GM18517 (cell line): ENCODE measurements around the gene DMD.
"Not testable (repeated sequence)": the region's sequence is repeated elsewhere in the genome, so short reads cannot be mapped to it uniquely, and the experiment has no call there.

Experiments used
- ATAC-seq: cut with Tn5 transposase; IDR thresholded peaks from one replicate; pipeline ENCODE4 v1.9.1; 2021; ENCODE audit warnings: mild to moderate bottlenecking, moderate library complexity; ENCODE audit not compliant: unreplicated experiment

Gene DMD

DNA sequence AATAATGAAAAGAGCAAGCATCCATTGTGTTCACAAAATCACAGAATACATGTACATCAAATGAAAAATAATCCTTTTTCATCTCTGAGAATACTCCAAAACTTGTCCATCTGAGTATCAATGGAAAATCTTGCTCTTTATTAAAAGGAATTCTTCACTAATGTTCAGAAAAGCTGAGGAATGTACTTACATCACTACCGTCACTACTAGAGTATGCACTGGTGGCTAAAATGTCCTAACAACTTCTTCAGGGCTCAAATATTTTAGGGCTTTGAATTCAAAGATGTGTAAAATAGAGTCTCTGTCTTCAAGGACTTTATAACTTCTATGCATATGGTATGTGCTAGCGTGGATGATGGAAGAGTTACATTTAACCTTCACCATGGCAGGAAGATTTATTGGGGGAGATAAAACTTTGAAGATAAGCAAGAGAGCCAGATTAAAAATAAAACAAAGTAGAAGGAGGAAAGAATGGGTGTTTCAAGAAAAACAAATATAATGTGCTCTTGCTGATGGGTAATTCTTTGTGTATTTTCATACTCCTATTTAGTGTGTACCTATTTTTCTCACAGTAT is 55.1 kb downstream of the DMD start:
- ATAC-seq = no peak

DNA sequence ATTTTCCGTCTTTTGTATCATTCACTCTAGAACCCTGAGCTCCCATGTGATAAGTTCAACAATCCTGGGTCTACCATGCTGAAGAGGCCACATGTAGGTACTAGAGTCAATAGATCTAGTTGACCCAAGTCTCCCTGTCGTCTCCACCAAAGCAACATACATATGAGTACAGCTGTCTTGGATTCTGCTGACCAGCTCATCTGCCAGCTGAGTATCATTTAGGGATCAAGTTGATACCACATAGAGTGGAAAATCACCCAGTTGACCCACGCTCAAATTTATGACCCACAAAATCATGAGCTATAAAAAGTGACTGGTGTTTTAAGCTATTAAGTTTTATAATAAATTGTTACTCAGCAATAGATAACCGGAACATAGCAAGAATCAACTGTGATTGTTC is 61.8 kb downstream of the DMD start:
- no peak for ATAC-seq

DNA sequence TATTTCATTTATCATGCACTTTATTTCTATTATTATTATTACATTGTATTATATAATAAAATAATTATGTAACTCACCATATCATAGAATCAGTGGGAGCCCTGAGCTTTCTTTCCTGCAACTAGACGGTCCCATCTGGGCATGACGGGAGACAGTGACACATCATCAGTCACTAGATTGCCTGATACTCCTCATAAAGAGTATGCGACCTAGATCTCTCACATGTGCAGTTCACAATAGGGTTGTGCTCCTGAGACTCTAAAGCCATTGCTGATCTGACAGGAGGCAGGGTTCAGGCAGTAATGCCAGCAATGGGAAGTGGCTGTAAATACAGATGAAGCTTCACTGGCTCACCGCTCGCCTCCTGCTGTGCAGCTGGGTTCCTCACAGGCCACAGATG is 62.3 kb downstream of the DMD start:
- no peak for ATAC-seq

DNA sequence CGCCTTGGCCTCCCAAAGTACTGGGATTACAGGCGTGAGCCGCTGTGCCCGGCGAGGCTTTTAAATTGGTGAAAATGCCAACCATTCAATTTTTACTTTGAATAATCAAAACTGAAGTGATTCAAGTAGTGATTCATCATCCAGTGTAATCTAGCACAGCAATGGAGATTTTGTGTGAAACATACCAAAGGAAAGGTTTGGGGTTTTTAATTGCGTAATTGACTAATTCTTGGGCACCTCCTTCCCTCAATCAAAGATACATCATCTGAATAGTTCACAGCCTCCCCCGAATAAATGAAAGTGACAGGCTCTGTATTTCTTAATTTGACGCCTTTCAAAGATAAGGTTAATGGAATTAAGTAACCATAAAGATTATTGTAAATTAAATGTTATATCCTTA is 69.0 kb downstream of the DMD start:
- no peak for ATAC-seq

DNA sequence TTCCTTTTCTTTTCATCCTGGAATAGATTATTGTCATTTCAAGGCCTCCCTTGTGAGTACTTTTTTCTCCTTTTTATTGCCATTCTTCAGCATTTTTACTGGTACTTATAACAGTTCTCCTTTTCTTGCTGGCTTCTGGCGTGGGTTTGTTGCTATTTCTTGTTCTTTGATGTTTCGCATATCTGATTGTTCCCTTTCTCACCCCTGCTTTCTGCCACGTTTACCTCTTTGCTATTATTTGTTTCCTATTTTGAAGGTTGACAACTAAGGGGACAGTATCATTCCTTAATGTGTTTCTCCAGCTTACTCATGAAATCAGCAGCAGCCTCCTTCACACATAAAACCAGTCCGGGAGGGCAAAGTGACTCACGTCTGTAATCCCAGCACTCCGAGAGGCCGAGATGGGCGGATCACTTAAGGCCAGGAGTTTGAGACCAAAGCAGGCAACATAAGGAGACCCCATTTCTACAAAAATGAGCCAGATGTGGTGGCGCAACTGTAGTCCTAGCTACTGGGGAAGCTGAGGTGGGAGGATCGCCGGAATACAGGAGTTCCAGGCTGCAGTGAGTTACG is 72.6 kb downstream of the DMD start:
- ATAC-seq = no peak

DNA sequence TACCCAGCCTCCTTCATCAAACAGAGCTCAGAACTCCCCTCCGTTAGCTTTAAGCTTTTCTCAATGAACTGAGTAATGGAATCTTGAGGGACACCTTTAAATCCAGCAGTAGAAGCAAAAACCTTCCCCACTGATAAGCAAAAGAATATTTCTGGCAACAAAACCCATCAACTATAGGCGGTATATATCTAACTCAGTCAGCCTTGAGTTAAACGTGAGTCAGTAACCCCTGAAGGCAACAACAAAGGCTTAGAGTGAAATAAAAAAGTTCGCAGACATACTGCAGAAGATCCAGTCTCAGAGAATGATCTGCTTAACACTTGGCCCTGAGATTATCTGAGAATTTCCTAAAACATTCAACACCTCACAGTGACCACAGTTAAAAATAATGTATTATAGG is 77.2 kb downstream of the DMD start:
- no peak for ATAC-seq

DNA sequence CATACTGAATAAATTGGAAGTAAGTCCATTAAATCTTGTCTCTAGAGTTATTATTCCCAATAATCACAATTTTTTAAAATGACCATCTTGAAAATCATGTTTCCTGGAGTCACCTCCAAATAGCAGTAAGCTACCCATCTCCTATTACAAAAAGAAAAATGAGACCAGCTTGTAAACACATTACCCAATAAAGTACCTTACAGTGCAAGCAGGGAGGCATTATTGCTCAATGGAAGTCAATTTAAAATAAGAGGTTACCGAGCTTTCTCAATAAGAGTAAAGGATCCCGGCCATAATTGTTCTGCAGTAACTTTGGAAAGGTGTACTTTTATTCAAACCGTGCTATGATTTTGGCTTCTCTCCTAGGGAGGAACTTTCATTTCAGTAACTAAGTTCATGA is 78.0 kb downstream of the DMD start:
- no peak for ATAC-seq

DNA sequence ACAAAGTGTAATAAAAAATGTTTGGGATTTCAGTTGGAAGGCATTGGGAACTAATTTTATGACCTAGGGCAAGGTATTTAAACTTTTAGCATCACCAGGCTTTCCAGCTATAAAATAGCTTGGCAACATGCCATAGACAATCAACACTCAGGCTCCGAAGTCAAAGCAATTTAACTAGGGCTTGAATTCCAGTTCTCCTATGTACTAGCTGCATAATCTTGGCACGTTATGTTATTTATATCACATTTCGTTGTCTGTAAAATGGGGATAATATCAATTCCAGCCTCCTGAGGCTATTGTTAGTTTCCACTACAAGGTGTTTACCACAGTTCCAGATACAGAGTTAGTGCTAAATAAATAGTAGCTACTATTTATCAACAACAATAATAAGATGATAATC is 78.8 kb downstream of the DMD start:
- ATAC-seq = no peak

DNA sequence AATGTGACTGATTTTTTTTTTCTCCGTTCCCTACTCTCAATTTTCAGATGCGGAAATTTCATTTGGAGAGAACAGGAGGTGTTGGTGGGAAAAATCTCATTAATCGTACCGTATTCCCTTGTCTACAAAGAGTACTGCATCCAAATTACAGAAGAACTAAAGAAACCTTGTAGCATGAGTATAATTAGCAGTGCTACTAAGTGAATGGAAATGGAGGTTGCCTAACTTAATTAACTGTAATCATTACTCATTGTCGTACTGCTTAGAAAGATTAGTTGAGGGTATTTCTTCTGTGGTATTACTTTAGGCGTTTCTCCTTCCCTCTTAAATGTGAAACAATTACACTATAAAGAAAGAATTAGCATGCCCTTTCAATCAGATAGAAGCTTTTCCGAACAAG is 81.7 kb downstream of the DMD start:
- ATAC-seq = no peak

DNA sequence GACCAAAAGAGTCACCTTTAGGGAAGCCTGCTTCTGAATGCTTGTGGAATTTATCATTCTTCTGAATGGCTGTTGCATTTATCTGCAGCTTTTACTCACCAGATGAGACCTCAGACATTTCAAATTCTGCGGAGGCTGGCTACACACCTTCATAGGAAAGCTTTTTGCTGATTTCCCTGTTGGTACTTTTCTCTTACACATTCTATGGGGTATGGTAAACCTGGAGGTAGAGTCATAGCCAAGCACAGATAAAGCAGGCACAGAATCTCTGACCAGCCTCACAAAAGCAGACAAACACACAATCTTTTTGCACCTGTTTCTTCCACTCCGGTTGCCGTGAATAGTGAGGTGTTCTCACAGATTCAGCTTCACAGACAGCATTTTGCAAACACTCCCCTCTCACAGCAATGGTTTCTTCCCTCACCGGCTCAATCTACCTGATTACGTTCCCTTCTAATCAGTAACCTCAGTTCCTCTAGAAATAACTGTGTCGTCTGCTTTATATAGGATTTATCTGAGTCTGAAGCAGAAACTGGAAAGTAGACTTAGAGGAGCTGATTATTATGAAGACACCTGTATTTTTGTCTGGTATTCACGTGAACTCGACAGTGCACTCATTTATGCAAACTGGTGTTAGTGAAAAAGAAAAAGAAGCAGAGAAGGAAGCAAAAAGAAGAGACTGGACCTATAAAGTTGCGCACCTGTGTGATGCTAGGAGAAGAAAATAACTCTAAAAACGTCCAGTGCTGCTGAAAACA is 83.1 kb downstream of the DMD start:
- ATAC-seq = no peak

DNA sequence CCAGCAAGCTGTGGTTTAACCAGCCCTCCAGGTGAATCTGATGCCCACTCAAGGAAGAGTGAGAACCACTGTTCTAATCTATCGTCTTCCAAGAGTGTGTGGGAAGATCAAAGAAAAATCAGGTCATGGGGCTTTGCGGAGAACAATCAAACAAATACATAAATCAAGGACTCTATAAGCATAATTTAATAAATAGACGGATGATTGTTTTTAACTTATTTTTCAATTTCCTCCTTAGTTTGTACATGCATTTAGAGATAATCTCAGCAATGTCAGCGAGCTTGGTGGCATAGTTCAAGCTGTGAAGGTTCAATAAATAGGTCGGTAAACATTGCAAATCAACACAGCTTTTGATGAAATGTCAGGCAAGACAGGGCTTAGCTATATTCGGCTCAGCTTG is 84.9 kb downstream of the DMD start:
- ATAC-seq = no peak

DNA sequence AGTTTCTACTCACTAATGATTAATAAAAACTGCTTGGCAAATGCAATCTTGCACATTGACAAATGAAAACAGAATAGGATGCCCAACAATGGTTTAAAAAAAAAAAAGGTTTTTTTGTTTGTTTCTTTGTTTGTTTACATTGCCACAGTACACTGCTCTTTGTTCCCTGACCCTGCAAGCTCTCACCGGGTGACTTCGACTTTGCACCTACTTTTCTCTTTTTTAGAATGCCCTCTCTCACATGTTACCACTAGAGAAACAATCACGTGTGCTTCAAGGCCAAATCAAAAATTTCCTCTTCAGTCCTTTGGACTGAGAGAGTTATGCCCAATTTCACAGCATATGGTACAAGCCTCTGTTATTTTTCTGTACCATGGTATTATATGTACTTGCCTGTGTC is 101.5 kb downstream of the DMD start:
- ATAC-seq = no peak

DNA sequence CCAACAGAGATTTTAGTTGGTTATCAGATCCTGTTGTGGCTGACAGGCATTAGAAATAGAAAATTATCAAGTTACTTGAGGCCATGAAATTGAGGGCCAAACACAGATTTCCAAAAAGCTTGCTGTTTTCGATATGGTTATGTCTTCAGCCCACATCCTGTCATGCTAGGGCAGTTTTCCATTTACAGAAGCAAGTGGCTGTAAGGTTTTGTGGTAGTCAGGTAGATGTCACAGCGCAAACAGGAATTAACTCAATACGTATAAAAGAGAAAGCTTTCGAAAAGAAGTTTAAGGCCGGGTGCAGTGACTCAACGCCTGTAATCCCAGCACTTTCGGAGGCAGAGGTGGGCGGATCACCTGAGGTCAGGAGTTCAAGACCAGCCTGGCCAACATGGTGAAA is 104.6 kb downstream of the DMD start:
- no peak for ATAC-seq

DNA sequence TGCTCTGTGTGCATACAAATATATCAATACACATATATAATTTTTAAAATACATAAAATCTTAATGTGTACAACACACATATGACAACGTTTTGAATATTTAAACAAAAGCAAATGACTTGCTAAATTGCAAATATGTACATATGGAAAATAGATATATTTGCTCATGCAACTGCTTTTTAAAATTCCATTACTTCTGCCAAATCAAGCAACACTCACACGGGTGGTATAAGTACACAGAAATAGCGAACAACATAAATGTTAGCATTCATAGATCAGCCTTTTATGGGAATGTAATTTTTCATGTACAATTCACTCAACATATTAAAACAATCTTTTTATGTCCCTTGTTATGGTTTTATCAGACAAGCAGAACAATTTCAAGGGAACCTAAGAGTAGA is 116.3 kb downstream of the DMD start:
- ATAC-seq = no peak

DNA sequence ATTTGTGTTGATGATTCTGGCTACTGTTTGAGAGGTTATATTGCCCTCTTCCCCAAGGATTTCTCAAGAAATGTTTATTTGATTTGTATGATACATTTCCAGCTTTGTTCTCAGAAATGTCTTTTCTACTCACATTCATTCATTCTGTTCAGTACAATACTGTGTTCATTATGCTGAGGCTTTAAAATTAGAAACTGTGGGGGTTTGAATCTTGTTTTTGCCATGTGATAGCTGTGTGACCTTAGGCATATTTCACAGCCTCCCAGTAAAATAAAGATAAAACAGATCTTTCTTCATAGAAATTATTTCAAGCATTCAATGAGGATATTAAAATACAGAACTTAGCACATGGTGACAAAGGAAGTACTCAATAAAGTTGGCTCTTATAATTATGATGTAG is 123.9 kb downstream of the DMD start:
- ATAC-seq = no peak

DNA sequence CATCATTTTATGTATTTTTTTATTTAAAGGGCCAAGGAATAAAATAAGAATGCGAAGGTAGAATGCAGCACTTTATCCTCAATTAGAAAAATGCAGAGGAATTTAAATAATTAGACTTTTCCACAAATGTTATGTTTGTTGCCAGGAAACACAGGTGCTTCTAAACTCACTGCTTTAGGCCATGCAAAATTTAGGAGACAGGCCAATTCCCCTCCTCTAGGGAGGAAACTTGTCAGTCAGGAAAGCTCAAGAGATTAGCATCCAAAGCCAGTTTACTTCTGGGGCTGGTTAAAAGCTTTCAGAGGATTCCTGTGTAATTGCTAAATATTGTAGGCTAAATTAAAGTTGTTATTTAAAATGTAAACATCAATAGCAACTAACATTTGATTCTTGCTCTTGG is 124.5 kb downstream of the DMD start:
- no peak for ATAC-seq

DNA sequence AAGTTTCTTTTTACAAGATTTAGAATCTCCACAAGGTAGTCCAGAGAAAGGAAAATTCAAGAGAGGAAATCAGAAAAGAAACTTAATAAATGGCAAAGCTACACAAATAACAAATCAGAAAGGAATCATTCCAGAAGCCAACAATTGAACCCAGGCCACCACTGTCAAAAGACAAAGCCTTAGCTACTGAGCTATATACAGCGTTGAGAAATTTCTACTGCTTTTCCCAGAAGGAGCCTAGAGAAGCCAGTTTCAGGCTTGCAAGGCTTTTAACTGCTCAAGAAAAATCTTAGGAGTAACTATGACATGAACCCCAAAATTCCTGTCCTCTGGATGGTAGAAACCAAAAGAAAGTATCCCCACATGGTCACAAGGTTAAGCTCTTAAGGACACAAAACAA is 129.0 kb downstream of the DMD start:
- no peak for ATAC-seq

DNA sequence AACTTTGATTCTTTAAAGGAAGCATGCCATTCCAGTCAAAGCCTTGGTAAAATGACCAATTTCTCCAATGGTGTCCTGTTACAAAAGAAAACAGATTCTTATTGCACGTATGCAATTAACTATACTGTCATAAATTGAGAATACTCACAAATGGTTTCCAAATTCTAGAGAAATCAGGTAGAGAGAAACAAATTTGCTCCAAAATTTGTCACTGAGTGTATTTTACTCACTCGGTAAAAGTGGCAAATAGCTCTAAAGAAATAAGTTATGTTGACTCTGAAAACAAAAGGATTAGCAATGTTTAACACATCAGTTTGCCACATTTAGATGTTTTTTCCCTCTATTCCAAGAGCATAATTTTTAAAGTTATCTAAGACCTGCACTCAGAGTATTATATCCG is 133.1 kb downstream of the DMD start:
- ATAC-seq = no peak

DNA sequence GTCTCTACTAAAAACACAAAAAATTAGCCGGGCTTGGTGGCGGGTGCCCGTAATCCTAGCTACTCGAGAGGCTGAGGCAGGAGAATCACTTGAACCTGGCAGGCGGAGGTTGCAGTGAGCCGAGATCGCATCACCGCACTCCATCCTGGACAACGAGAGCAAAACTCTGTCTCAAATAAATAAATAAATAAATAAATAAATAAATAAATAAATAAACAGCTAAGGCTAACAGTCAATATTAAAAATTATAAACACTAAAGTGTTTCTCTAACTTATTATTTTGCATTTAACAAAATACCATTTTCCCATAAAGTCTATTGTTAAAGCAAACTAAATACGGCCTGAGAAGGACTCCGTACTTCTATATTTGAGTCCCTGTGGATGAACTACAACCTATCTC is 137.7 kb downstream of the DMD start:
- not testable (repeated sequence) for ATAC-seq

DNA sequence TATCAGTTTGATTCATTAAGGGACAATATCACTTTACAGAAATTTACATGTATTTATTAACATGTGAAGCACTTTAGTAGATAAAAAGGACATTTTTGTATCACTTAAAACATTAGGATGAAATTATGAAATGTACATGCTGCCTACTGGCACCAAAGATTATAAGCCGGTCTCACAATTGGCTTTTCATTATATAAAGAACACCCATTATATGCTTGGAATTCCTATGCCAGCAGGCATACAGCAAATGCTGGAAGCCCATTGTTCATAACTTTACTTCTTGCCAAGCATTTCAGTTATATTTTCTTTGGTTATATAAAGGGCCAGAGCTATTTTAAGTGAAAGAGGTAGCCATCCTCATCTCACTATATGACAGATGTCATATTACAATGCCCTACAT is 145.9 kb downstream of the DMD start:
- ATAC-seq = no peak

DNA sequence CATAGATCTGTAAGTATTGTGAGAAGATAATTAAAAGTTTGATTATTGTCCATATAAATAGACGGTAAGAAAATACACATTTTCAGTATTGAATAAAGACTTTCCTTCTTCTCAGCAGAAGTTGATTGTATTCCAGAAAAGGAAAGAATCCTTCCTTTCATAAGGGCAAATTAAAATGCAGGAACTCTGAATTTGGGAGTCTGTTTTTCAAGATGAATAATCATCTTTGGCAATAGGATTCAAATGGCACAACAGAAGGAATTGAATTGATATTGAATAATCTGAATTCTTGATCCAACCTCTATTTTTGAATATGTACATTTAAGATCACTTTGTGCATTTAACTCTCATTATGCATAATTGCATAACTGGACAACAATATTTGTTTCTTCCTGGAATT is 149.3 kb downstream of the DMD start:
- ATAC-seq = no peak

DNA sequence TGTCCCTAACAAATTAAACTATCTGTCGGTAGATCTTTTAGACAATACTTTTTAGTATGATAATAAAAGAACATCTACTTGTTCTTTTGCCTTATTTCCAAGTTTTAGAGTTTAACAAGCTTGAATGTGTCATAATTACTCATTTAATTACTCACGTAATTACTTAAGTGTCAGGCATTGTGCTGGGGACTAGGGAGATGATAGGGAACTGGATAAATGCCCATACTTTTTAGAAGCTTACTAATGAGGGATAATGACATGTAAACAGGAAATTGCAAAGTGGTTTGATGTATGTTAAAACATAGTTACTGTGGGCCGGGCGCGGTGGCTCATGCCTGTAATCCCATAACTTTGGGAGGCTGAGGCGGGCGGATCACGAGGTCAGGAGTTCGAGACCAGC is 158.3 kb downstream of the DMD start:
- ATAC-seq = no peak

DNA sequence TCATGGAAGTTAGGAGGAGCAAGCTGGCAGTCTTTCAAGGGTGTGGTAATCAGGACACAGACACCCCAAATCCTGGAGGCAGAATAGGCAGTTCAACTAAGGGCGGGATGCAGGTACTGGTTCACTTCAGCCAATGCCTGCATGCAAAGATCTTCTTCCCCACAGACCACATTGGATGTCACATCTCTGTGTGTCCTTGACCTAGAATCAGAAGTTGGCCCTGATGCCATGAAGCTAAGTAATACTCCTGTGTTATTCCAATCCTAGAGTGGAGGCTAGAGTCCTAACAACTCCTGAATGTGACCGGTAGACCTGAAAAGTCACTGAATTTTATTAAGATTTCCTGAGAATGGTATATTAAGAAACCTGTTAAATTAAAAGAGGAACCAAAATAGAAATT is 165.5 kb downstream of the DMD start:
- no peak for ATAC-seq
